Fibroblast of the aortic adventitia (primary cell): ENCODE measurements around the gene PPFIA3. TPM values are rescaled to one million over a fixed set of nuclear protein-coding genes. Genes with fewer than 3 reads are reported as not detected.
A peak's percentile ranks its signal among the peaks of the same experiment; 100 is the strongest.
"Not testable (repeated sequence)": the region's sequence is repeated elsewhere in the genome, so short reads cannot be mapped to it uniquely, and the experiment has no call there.

Experiments
- DNase-seq: peaks from one replicate; pipeline ENCODE4 v3.0.0-alpha.2; 2010; ENCODE audit warnings: low read depth
- H3K4me3 ChIP-seq: 2 replicates; pipeline ENCODE4 v1.5.1; 2011; ENCODE audit warnings: low read depth, mild to moderate bottlenecking, control low read depth, low read length, moderate library complexity
- CTCF ChIP-seq: IDR thresholded peaks from 2 replicates; pipeline ENCODE4 v1.5.1; 2011; ENCODE audit warnings: mild to moderate bottlenecking, low read length, control low read depth, inconsistent platforms; ENCODE audit not compliant: insufficient read depth
- total RNA-seq: library from RNA; depleted of rRNA; stranded (reverse); fragments of >200 nt; gene quantifications from 2 replicates; pipeline ENCODE4 v1.2.3, GENCODE V29; 2012; ENCODE audit warnings: low replicate concordance

Gene PPFIA3
- total RNA-seq, 1 donor = 0.99 TPM

GRCh38 chr19:49126575-49126974 is 7.2 kb downstream of the PPFIA3 start:
- TF ChIP-seq CTCF = no peak
- no peak for DNase-seq

DNA sequence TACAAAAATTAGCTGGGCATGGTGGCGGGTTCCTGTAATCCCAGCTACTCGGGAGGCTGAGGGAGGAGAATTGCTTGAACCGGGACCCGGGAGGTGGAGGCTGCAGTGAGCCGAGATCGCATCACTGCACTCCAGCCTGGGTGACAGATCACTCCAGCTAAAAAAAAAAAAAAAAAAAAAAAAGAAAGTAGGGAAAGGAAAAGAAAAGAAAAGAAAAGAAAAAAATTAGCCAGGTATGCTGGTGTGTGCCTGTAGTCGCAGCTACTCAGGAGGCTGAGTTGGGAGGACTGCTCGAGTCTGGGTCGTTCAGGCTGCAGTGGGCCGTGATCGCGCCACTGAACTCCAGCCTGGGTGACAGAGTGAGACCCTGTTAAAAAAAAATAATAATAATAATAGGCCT is 7.9 kb downstream of the PPFIA3 start:
- H3K4me3 ChIP-seq, DNase-seq: not testable (repeated sequence)

More at GRCh38 chr19:49126575-49126974, 7.2 kb downstream of the PPFIA3 start:
- H3K4me3 ChIP-seq = no peak overlapping the region

DNA sequence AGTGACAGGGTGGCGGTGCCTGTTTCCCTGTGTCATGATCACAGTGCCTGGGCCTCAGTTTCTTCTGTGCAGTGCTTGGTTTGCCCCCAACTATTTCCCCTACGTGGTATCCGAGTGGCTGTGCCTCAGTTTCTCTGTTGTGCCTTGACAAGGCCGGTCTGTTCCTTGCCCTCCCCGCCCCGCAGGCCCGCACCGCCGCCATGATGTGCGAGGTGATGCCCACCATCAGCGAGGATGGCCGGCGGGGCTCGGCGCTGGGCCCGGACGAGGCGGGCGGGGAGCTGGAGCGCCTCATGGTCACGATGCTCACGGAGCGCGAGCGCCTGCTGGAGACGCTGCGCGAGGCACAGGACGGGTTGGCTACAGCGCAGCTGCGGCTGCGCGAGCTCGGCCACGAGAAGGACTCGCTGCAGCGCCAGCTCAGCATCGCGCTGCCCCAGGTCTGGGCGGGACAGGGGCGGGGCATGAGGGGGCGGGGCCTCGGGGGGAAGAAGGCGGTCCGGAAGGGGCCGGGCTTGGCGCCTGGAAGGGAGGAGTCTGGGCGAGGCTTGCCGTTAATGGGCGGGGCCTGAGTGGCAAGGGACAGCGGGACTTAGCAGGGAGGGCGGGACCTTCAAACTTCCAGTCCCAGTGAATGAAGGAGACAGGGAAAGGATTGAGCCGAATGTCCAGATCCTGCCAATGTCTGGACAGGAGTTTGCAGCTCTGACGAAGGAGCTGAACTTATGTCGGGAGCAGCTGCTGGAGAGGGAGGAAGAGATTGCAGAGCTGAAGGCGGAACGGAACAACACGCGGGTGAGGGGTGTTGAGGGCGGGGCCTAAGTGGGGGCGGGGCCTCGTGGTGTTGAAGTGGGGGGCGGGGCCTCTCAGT is 8.6 kb downstream of the PPFIA3 start:
- peak overlapping the region; percentile 65 for H3K4me3 ChIP-seq
- peak; percentile 31 for TF ChIP-seq CTCF
- DNase-seq = peak; percentile 95

- no peak for DNase-seq
- no peak for TF ChIP-seq CTCF
- peak overlapping the region; percentile 65 for H3K4me3 ChIP-seq
These were observed 9.3 kb downstream of the PPFIA3 start for GRCh38 chr19:49128545-49129237.

- no peak for TF ChIP-seq CTCF
- H3K4me3 ChIP-seq = no peak overlapping the region
- DNase-seq = no peak
These were observed 9.9 kb downstream of the PPFIA3 start for GRCh38 chr19:49129238-49129583.

DNA sequence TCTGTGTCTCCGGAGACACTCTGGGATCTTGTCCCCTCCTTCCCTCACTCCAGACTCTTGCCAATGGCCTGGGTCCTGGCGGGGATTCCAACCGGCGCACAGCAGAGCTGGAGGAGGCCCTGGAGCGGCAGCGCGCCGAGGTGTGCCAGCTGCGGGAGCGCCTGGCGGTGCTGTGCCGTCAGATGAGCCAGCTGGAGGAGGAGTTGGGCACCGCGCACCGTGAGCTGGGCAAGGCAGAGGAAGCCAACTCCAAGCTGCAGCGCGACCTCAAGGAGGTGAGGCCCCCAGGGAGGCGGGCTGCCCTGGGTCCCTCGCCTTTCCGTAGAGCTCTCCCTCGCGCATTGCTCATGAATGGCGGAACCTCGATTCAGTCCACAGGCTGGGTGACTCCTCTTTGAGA is 11.0 kb downstream of the PPFIA3 start:
- DNase-seq = no peak
- no peak for TF ChIP-seq CTCF
- no peak overlapping the region for H3K4me3 ChIP-seq

- no peak for TF ChIP-seq CTCF
- no peak for DNase-seq
- no peak overlapping the region for H3K4me3 ChIP-seq
These were observed 13.7 kb downstream of the PPFIA3 start for GRCh38 chr19:49132974-49133609.
